Measurements from ENCODE around the gene AGXT2.

AGXT2 gene, protein sequence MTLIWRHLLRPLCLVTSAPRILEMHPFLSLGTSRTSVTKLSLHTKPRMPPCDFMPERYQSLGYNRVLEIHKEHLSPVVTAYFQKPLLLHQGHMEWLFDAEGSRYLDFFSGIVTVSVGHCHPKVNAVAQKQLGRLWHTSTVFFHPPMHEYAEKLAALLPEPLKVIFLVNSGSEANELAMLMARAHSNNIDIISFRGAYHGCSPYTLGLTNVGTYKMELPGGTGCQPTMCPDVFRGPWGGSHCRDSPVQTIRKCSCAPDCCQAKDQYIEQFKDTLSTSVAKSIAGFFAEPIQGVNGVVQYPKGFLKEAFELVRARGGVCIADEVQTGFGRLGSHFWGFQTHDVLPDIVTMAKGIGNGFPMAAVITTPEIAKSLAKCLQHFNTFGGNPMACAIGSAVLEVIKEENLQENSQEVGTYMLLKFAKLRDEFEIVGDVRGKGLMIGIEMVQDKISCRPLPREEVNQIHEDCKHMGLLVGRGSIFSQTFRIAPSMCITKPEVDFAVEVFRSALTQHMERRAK

DNA sequence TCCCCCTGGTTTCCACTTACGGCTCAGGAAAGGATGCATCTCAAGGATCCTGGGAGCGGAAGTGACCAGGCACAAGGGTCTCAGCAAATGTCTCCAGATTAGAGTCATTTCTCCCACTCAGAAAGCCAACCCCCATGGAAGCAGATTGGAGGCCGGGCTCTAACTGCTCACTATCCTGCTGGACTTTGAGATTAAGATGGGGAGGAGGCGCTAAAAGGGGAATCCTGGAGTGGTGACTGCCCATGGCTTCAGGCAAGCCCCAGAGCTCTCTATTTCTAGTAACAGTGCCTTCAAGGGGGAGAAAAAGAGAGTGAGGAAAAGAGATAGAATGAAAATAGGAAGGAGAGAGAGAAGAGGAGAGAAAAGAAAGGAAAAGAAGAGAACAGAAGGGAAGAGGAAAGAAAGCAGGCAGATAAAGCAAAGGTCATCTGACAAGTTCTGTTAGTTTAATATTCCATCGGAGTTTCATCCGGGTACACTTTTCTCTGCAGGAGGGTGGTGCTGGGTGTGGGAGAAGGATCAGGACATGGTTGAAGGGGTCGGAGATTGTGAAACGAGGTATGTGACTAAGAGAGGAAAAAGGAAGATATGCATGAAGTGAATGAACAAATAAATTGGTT, at the start of gene AGXT2:
TSS of gene AGXT2 (minus strand) at position 165 of the 620 bp plus-strand sequence. CDS start at position 108, 57 bp downstream.
- DNase-seq (ENCODE audit: insufficient read length, low spot score) = no peak
- no peak for FAIRE-seq
- TF ChIP-seq, protein P1, sequence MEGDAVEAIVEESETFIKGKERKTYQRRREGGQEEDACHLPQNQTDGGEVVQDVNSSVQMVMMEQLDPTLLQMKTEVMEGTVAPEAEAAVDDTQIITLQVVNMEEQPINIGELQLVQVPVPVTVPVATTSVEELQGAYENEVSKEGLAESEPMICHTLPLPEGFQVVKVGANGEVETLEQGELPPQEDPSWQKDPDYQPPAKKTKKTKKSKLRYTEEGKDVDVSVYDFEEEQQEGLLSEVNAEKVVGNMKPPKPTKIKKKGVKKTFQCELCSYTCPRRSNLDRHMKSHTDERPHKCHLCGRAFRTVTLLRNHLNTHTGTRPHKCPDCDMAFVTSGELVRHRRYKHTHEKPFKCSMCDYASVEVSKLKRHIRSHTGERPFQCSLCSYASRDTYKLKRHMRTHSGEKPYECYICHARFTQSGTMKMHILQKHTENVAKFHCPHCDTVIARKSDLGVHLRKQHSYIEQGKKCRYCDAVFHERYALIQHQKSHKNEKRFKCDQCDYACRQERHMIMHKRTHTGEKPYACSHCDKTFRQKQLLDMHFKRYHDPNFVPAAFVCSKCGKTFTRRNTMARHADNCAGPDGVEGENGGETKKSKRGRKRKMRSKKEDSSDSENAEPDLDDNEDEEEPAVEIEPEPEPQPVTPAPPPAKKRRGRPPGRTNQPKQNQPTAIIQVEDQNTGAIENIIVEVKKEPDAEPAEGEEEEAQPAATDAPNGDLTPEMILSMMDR (IDR thresholded peaks at IDR 0.05; ENCODE audit: insufficient read depth, missing control alignments) = no peak

DNA sequence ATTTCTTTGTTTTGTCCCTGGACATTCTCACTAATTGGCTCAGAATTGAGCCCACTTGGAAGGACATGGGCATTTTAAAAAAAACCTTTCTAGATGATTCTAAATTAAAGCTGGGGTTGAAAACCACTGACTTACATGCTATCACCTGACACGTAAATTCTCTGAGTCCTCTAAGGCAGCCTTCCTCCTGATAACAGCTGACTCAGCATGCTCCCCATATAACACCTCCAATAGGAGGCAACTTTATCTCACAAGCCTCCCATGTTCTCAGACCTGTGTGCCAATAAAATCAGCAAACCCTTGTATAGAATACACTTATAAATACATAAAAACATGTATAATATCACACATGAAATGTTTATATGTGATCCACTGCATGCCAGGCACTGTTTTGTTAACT, 49.2 kb upstream of the AGXT2 start:
- FAIRE-seq = no peak
- no peak for DNase-seq (ENCODE audit: insufficient read length, low spot score)
- TF ChIP-seq, protein P1 (IDR thresholded peaks at IDR 0.05; ENCODE audit: insufficient read depth, missing control alignments) = no peak

DNA sequence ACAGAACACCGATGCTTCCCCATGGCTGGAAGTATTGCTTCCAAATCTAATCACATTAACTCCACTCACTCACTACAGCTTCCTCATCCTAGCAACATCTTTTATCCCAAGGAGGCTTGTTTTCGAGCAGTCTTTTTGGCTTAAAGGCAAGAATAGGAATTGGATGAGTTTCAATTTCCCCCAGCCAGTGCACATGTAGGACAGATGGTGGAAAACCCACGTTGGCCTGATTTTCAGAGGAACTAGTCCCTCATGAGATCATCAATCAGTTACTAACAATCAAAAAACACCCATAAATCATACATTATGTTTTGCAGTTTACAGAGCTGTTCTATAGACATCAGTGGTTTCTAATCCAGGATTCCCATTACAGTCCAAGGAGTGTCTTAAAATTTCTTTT, 48.5 kb upstream of the AGXT2 start:
- TF ChIP-seq, protein P1 (IDR thresholded peaks at IDR 0.05; ENCODE audit: insufficient read depth, missing control alignments) = no peak
- DNase-seq (ENCODE audit: insufficient read length, low spot score) (no peak), FAIRE-seq (no peak)

DNA sequence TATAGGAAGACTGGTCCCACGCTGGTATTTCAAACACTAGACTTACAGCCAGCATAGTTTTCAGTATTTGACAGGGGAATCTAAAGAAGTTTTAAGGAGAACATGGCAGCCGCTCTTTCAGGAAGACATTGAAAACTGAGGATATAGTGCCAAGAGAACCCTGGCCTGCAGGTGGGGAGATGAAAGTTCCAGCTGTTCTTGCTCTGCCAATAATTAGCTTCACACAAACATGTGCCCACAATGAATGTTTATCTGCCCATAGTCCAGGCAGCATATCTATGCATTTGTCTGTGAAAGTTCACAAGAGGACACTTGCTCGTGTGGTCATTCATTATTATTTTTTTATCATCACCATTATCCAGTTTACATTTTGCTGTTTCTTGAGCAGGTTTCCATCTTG, 47.6 kb upstream of the AGXT2 start:
- FAIRE-seq (no peak), DNase-seq (ENCODE audit: insufficient read length, low spot score) (no peak)
- TF ChIP-seq, protein P1 (IDR thresholded peaks at IDR 0.05; ENCODE audit: insufficient read depth, missing control alignments) = no peak

DNA sequence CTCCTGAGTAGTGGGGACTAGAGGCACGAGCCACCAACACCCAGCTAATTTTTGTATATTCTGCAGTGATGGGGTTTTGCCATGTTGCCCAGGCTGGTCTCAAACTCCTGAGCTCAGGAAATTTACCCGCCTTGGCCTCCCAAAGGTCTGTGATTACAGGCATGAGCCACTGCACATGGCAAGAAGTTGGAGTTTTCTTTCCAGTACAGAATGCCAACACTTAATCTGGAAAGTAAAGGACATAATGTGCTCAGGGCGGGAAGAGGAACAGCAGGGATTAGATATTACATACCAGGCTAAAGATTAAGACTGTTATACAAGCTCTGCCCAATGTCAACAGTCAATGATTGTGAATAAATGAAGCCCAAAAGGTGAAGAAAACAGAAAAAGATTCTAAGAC, 47.2 kb upstream of the AGXT2 start:
- DNase-seq (ENCODE audit: insufficient read length, low spot score) = no peak
- FAIRE-seq = no peak
- TF ChIP-seq, protein P1 (IDR thresholded peaks at IDR 0.05; ENCODE audit: insufficient read depth, missing control alignments) = no peak

DNA sequence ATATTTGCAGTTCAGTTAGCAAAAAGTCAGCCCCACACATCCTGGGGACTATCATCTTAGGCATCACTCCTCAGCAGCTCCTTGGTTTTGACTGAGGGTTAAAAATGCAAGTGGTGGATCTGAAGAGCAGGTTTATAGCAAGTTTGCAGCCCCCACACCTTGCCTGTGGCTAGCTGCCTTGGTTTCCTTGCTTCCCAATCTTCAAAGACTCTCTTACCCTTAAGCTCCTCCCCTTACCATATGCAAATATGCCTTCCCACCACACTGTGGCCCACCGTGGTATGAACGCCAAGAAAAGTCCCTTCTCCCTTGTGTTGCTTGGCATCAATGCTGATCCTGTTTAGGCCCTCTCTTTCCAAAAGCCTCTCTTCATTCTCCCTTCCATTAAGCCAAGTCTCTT, 45.0 kb upstream of the AGXT2 start:
- TF ChIP-seq, protein P1 (IDR thresholded peaks at IDR 0.05; ENCODE audit: insufficient read depth, missing control alignments) = no peak
- FAIRE-seq (no peak), DNase-seq (ENCODE audit: insufficient read length, low spot score) (no peak)

DNA sequence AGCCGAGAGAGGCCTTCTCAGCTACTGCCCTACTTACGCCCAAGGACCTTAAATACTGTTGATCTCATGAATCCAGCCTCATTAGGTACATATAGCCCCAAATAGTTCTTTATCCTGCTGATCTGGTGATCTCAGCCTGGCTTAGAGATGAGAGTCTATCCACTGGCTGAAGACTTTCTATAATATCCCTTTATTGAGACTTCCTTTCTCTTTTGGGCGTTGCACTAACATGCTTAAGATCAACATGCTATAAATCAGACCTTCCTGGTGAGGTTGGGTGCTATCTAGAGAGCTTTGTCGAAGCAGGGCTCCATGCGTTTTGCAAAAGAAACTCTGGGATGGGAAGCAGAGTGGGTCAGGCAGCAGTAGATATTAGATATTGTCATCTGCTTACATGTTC, 44.0 kb upstream of the AGXT2 start:
- FAIRE-seq (no peak), DNase-seq (ENCODE audit: insufficient read length, low spot score) (no peak)
- TF ChIP-seq, protein P1 (IDR thresholded peaks at IDR 0.05; ENCODE audit: insufficient read depth, missing control alignments) = no peak

All from D721Med (cell line).